Ascending aorta (tissue), 2 donors: ENCODE measurements around the gene PLXNA4. TPM values are rescaled to one million over a fixed set of nuclear protein-coding genes. Genes with fewer than 3 reads are reported as not detected.

Experiments used
- DNase-seq, 2 donors: peaks; one replicate each; pipeline ENCODE4 v3.0.0-alpha.2; 2019; ENCODE audit warnings: low spot score in 2 of 2
- H3K27ac ChIP-seq, 2 donors: fragments of 200-600 bp; sonication (generic); one replicate each; pipeline ENCODE4 v1.5.1; 2016 to 2017; ENCODE audit warnings: mild to moderate bottlenecking in 1 of 2
- H3K27me3 ChIP-seq: fragments of 200-600 bp; sonication (generic); one replicate; pipeline ENCODE4 v1.5.1; 2017
- H3K36me3 ChIP-seq, 2 donors: fragments of 200-600 bp; sonication (generic); one replicate each; pipeline ENCODE4 v1.5.1; 2016
- H3K4me1 ChIP-seq, 2 donors: fragments of 200-600 bp; sonication (generic); one replicate each; pipeline ENCODE4 v1.5.1; 2016 to 2017; ENCODE audit warnings: mild to moderate bottlenecking in 1 of 2
- H3K4me3 ChIP-seq, 2 donors: fragments of 200-600 bp; sonication (generic); one replicate each; pipeline ENCODE4 v1.5.1; 2016 to 2017; ENCODE audit warnings: mild to moderate bottlenecking in 1 of 2
- H3K9me3 ChIP-seq, 2 donors: fragments of 200-600 bp; sonication (generic); one replicate each; pipeline ENCODE4 v1.5.1; 2016
- CTCF ChIP-seq, 3 experiments: fragments of 200-600 bp in 2 of 3; fragments of 450-650 bp in 1 of 3; sonication (generic) in 2 of 3; IDR thresholded peaks; one replicate each; pipeline ENCODE4 v1.5.1; 2016 to 2019; ENCODE audit warnings: antibody characterized with exemption in 3 of 3, mild to moderate bottlenecking in 1 of 3, moderate library complexity in 1 of 3
- intact Hi-C: fragments of 100-400 bp; cut with DNase I; formaldehyde crosslinking; loops from one replicate; pipeline ENCODE4 v1.15.1; 2023
- total RNA-seq: library from RNA; depleted of rRNA; stranded (reverse); fragments of >200 nt; gene quantifications from one replicate; pipeline ENCODE4 v1.1.0, GENCODE V29; 2016

PLXNA4 gene
- total RNA-seq, 1 donor from 2014 or later, result 27.1 TPM

DNA sequence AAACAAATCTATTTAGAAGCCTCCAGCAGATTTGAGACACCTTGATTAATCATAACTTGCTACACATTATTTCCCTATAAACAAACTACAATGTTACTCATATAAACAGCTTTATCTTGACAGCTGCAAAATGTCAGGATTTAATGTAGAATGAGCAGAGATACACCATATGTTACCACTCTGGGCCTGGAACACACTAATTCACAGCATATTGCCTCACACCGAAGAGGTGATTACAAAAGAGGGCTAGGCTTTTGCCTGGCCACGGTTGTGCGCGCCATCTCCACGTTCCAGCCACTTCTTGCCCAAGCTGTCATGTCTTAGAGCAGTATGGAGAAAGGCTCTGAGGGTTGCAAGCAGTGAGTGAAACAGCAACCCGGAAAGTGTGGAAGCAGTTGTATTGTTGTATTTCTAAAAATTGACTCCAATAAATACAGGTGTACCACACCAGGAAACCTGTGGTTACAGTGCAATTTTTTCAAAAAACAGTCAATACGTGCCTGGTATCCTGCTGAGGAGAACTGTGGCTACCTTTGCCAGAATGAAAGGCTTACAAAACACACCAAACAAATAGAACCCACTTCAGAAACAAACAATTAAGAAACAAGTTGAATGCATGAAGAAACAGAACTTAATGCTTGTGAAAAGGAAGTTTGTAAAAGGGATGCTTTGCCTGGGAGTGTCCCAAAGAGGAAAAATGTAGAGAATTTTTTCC is 498.1 kb downstream of the PLXNA4 start:
- Histone ChIP-seq H3K4me3 (no peak overlapping the region), H3K27me3 (no peaks in the 10 kb centered on the region), H3K36me3 (no peaks in the 10 kb centered on the region), H3K9me3 (no peaks in the 10 kb centered on the region), H3K27ac (no peak overlapping the region), H3K4me1 (peaks cover 2 to 4% of the 10 kb centered on the region in 2 donors)
- intact Hi-C loops, result no loop called here
- TF ChIP-seq CTCF (IDR thresholded peaks at IDR 0.05), result no peak
- peak in 1 of 2 donors; percentile 9 for DNase-seq

GRCh38 chr7:132076301-132077035 is 499.8 kb downstream of the PLXNA4 start:
- no peaks in the 10 kb centered on the region for H3K36me3 ChIP-seq
- no peak overlapping the region for H3K27ac ChIP-seq
- no peak overlapping the region for H3K4me3 ChIP-seq
- DNase-seq, result peak in 1 of 2 donors; percentile 12
- H3K4me1 ChIP-seq, result no peaks in the 10 kb centered on the region
- intact Hi-C loops, result no loop called here
- no peak for TF ChIP-seq CTCF (IDR thresholded peaks at IDR 0.05)
- no peaks in the 10 kb centered on the region for H3K9me3 ChIP-seq
- H3K27me3 ChIP-seq, result no peaks in the 10 kb centered on the region

- intact Hi-C loops, result no loop called here
- Histone ChIP-seq H3K4me1 (no peaks in the 10 kb centered on the region), H3K27me3 (no peaks in the 10 kb centered on the region), H3K27ac (no peak overlapping the region), H3K9me3 (no peaks in the 10 kb centered on the region), H3K4me3 (no peak overlapping the region), H3K36me3 (no peaks in the 10 kb centered on the region)
- no peak for TF ChIP-seq CTCF (IDR thresholded peaks at IDR 0.05)
- DNase-seq, result peak in 1 of 2 donors; percentile 22
Observed at GRCh38 chr7:132075515-132075914, 500.8 kb downstream of the PLXNA4 start.

DNA sequence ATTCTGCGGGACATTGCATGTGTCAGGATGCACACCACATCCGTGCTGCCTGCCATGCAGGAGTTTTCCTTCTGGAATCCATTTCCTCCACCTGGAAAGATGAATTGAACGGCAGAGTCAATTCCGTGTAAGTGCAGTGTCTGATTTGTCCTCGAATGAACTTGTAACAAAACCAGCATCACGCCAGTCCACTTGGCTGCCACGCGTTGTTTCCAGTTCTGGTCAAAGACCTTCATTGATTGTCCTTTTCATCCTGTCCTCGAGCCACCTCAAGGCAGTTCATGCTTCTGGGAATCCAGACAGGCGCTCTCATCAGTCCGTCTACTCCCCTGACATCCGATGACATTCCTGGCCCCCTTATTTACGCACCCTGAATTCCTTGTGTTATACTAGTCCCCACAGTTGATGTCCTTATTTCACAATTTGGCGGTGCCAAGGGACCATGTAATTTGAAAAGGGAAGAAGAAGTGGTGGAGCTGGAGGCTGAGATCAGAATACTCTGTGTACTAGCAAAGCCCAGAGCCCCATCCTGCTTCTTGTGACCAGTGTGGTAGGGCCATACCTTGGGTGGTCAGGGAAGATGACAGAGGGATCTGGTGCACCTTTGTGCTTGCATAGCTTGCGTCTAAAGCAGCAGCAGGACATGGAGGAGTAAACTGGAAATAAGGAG is 502.2 kb downstream of the PLXNA4 start:
- no peak for TF ChIP-seq CTCF (IDR thresholded peaks at IDR 0.05)
- DNase-seq, result peak in 1 of 2 donors; percentile 15
- intact Hi-C loops, result no loop called here

More for the DNA sequence above, 502.2 kb downstream of the PLXNA4 start:
- Histone ChIP-seq H3K27ac (no peak overlapping the region), H3K27me3 (no peaks in the 10 kb centered on the region), H3K9me3 (no peaks in the 10 kb centered on the region), H3K4me1 (no peaks in the 10 kb centered on the region), H3K4me3 (no peak overlapping the region), H3K36me3 (no peaks in the 10 kb centered on the region)
